WERI-Rb-1 (cell line): Measurements from ENCODE around the gene PRM2.

ENCODE experiments used
- DNase-seq: peaks from one replicate; pipeline ENCODE4 v3.0.0-alpha.2; 2020
- H3K27ac ChIP-seq: fragments of 250-450 bp; sonication (Bioruptor Pico); 2 replicates; pipeline ENCODE4 v1.5.1; 2020; ENCODE audit warnings: mild to moderate bottlenecking, moderate library complexity
- H3K27me3 ChIP-seq: fragments of 250-450 bp; sonication (Bioruptor Pico); 2 replicates; pipeline ENCODE4 v1.5.1; 2021; ENCODE audit warnings: mild to moderate bottlenecking, low read depth, moderate library complexity; ENCODE audit not compliant: insufficient read depth, severe bottlenecking
- H3K36me3 ChIP-seq: fragments of 250-450 bp; sonication (Bioruptor Pico); 2 replicates; pipeline ENCODE4 v1.5.1; 2020; ENCODE audit warnings: mild to moderate bottlenecking, moderate library complexity
- H3K4me3 ChIP-seq: 2 replicates; pipeline ENCODE4 v1.5.1; 2011; ENCODE audit warnings: low read depth, mild to moderate bottlenecking, control low read depth, low read length
- H3K9me3 ChIP-seq: fragments of 250-450 bp; sonication (Bioruptor Pico); 2 replicates; pipeline ENCODE4 v1.5.1; 2021; ENCODE audit warnings: mild to moderate bottlenecking, moderate library complexity; ENCODE audit not compliant: severe bottlenecking
- CTCF ChIP-seq: IDR thresholded peaks from 2 replicates; pipeline ENCODE4 v1.5.1; 2011; ENCODE audit warnings: low read depth, mild to moderate bottlenecking, control low read depth, inconsistent platforms, low read length

The PRM2 gene

GRCh38 chr16:11250091-11250785 lies 26.0 kb downstream of the PRM2 start:
- no peak for TF ChIP-seq CTCF
- Histone ChIP-seq H3K27ac (no peak overlapping the region), H3K9me3 (no peaks in the 10 kb centered on the region), H3K4me3 (no peak overlapping the region), H3K27me3 (no peaks in the 10 kb centered on the region), H3K36me3 (no peaks in the 10 kb centered on the region; the same call in 1 of the 2 replicates)
- DNase-seq, result no peak

- no peak overlapping the region for H3K27ac ChIP-seq
- TF ChIP-seq CTCF, result no peak
- H3K9me3 ChIP-seq, result no peaks in the 10 kb centered on the region
- H3K27me3 ChIP-seq, result no peaks in the 10 kb centered on the region
- H3K4me3 ChIP-seq, result no peak overlapping the region
- H3K36me3 ChIP-seq, result no peaks in the 10 kb centered on the region; the same call in 1 of the 2 replicates
- DNase-seq, result no peak
These were observed 26.8 kb downstream of the PRM2 start for GRCh38 chr16:11249233-11250061.

- TF ChIP-seq CTCF, result no peak
- Histone ChIP-seq H3K9me3 (no peaks in the 10 kb centered on the region), H3K4me3 (no peak overlapping the region), H3K36me3 (no peaks in the 10 kb centered on the region), H3K27ac (no peak overlapping the region), H3K27me3 (no peaks in the 10 kb centered on the region)
- DNase-seq, result no peak
These were observed 28.1 kb downstream of the PRM2 start for GRCh38 chr16:11248133-11248532.

GRCh38 chr16:11245988-11246387 lies 30.3 kb downstream of the PRM2 start:
- no peaks in the 10 kb centered on the region for H3K36me3 ChIP-seq
- H3K27me3 ChIP-seq, result no peaks in the 10 kb centered on the region
- H3K9me3 ChIP-seq, result no peaks in the 10 kb centered on the region
- no peak overlapping the region for H3K27ac ChIP-seq
- no peak overlapping the region for H3K4me3 ChIP-seq
- DNase-seq, result no peak
- no peak for TF ChIP-seq CTCF

- H3K36me3 ChIP-seq, result no peaks in the 10 kb centered on the region
- no peaks in the 10 kb centered on the region for H3K9me3 ChIP-seq
- H3K27me3 ChIP-seq, result no peaks in the 10 kb centered on the region
- H3K4me3 ChIP-seq, result no peak overlapping the region
- no peak overlapping the region for H3K27ac ChIP-seq
- DNase-seq, result no peak
- TF ChIP-seq CTCF, result no peak
These were observed 31.0 kb downstream of the PRM2 start for GRCh38 chr16:11245222-11245737.
